DMS53 treated with DMSO at 0.1 percent for 48 hours (cell line): ENCODE data around the gene UGT2B11.
"Not testable (repeated sequence)": the region's sequence is repeated elsewhere in the genome, so short reads cannot be mapped to it uniquely, and the experiment has no call there.

ENCODE experiments used
- DNase-seq: peaks from one replicate; lab custom pipeline; 2025; ENCODE audit not compliant: unreplicated experiment; lab: John Stamatoyannopoulos, UW

The UGT2B11 gene

DNA sequence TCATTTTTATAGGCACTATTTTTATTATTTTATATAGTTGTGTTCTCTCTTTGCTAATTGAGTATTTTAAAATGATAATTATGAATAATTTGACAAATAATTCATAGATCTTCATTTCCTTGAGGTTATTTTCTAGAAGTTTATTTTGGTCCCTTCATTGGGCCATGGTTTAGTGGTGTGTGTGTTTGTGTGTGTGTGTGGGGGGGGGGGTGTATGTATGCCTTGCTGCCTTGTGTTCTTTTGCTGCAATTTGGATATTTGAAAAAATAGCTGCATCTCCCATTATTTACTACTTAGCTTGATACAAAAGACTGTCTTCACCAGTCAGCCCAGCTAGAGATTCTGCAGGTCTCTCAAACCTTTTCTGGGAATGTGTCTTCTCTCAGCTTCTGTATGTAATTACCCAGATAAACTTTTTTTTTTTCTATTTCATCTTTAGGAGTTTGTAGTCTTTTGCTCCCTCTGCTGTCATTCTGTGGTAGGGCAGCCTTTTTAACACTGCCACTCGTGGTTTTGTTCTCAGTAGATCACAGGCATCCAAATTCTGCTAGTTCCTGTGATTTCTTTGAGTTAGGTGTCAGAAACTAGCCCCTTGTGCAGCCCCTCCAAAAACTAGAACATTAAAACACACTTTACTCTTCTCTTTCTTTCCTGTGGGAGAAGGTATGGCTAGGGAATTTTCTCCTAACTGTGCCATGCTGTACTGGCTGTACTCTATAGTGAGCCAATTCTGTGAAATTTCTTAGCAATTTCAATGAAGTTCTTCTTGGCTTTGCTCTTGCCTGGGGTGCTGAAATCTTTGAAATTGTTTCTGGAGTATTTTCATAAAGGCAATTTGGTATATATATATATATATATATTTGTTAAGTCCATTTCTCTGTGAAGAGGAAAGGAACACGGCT, 44.1 kb downstream of the UGT2B11 start:
- DNase-seq, result peak; percentile 12

DNA sequence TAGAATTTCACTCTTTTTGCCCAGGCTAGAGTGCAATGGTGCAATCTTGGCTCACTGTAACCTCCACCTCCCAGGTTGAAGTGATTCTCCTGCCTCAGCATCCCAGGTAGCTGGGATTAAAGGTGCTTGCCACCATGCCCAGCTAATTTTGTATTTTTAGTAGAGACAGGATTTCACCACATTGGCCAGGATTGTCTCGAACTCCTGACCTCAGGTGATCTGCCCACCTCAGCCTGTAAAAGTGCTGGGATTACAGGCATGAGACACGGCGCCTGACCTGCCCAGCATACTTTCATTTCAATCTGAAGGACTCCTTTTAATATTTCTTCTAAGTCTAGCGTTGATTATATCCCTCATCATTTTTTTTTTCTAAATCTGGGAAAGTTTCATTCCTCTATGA, 45.4 kb downstream of the UGT2B11 start:
- not testable (repeated sequence) for DNase-seq

DNA sequence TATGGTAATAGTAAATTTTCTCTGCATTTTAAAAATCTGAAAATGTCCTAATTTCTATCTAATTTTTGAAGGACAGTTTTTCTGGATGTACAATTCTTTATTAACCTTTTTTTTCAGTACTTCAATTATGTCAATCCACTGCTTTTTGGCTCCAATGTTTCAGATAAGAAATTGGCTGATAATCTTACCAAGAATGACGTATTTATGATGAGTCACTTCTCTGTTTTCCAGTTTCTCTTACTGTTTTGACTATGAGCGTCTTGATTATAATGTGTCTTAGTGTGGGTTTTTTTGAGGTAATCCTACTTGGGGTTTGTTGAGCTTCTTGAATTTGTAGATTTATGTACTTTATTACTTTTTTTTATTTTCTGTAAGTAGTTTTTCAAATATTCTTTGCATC, 47.2 kb downstream of the UGT2B11 start:
- DNase-seq, result no peak

DNA sequence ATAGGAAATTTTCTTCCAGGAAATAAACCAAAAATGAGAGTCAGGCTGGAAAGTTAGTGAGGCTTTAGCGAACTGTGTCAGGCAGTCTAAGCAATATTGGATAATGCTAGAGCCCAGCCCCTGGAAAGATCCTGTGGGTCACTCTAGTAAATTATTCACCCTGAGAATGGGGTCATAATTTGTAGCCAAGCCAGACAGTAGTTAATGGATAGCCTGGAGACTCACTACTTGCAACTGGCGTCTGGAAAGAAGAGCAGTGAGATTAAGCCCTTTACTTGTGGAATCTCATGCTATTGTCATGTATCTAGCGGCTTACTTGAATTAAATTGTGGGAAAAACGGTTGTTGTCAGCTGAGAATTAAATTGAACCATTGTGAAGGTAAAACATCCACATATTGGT, 48.2 kb downstream of the UGT2B11 start:
- DNase-seq, result not testable (repeated sequence)

DNA sequence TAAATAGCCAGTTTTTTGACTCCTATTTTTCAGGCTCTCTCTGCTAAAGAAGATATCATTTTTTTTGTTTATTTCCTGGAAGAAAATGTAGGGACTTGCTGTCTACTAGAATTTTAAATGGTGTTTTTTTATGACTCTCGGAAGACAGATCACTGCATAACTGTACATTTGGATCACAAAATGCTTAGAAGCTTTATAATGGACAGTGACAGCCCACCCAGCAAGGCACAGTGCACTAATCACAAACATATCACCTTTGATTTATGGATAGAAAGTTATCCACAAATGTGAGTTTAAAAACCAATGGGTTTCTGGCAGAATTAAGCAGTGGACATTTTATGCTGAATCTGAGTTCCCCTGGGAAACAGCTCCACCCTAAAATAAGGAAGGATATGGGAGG, 48.8 kb downstream of the UGT2B11 start:
- not testable (repeated sequence) for DNase-seq

DNA sequence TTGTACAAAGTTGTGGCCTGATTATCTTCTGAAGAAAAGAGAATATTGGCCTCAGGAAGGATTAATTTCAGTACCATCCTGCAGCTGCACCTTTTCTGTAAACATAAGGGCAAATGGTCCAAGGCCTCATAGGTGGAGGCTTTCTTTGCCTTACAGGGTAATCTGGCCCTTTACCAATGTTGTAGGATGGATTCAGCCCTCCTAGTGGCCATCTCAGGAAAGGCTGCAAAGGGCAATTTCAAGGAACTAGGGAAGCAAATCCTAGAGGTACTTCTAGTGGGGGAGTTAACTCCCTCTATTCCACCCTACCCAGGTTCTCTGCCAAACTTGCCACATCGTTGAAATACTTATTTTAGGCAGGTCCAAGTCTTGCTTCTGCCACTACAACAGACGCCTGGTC, 57.6 kb downstream of the UGT2B11 start:
- DNase-seq, result peak; percentile 5

DNA sequence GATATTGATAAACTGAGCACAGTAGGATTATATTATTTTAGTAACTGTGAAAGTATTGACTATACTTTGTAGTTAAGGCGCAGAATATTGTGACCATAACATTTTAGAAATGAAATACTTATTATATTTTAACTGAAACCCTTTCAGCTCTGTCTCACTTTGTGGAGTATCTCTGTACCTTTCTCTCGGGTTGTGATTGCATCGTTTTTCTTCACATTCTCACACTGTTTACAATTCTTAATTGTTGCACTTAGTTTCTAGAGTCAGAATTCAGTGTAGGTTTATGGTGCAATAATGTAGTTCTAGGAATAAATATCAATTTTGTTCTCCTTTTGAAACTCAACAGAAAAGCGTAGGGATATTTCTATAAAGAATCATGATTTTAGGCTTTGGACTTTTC, 60.5 kb downstream of the UGT2B11 start:
- no peak for DNase-seq
